T-helper 1 cell treated with Interleukin-12 subunit alpha and Interleukin-12 subunit beta and Interleukin-4 antibody, amounts not matched to agents 30 ng/mL and 1 ng/mL, for 36 hours (primary cell): ENCODE results near the gene CFAP410. TPM values are rescaled to one million over a fixed set of nuclear protein-coding genes. Genes with fewer than 3 reads are reported as not detected.
"Not testable (repeated sequence)": the region's sequence is repeated elsewhere in the genome, so short reads cannot be mapped to it uniquely, and the experiment has no call there.

Experiments used
- intact Hi-C: fragments of 100-400 bp; cut with micrococcal nuclease; formaldehyde crosslinking; loops from one replicate; pipeline ENCODE4 v1.15.1; 2024
- total RNA-seq: library from RNA; stranded (reverse); gene quantifications from 2 replicates; pipeline ENCODE4 v1.2.3, GENCODE V29; 2022

Gene CFAP410
- total RNA-seq, 1 donor from 2014 or later: 17.8 TPM

DNA sequence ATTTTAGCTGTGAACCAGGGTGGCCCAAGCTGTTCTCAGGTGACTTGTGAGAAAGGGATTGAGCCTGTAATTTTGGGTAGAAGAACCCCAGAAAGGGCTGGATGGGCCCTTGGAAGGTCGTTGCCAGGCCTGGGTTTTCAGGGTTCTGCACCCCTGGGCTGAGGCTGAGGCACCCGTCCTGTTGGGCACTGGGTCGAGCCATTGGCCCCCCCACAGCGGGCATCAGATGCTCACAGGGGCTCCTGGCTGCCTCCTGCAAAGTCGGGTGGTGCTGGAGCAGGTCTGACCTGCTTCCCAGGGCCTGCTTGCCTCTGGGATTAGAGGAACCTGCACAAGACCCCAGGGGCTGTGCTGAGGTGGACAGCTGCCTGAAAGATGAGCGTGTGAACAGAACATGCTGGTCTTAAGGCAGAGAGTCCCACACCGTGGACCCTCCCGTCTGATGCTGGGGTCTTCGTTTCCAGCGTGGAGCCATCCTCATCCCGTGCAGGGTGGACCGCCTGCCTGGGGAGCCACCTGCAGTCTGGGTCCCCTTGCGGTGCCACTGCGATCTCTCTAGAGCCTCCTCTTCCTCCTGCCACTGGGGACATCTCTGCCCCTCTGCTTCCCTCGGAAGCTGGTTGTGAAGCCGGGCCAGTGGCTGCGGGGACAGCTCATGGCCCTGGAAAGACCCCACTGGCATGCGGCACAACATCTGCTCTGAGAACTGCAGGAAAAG, 12.5 kb upstream of the CFAP410 start:
- intact Hi-C loops: no loop called here

DNA sequence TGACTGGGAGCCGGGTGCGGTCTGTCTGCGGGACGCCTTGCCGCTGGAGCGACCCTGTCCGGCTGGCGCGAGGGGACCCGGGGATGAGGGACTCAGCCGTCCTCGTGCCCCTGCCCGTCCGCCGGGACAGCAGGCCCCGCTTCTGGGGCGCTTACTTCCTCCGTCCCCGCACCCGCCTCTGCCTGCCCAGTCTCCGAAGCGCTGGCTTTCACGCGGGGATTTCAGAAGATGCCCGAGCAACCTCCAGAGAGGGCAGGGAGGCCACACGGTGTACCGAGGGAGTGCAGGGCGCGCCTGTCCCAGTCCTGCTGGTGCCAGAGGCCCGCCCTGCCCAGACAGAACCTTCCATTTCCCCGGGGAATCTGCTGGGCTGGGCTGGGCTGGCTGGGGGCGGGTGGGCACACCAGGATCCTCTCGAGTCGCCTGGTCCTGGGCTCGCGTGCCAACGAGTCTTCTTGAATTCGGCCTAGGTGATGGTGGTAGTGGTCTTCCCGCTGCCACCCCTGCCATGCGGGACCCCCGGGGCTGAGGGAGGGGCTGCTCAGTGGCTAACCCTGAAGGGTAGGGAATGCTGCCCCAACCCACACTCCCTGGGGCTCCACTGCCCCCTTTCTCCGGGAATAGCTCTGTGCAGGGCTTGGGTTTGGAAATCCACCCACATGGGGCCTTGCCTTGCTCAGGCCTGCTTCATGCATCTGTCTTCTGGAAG, 11.7 kb upstream of the CFAP410 start:
- intact Hi-C loops: no loop called here

DNA sequence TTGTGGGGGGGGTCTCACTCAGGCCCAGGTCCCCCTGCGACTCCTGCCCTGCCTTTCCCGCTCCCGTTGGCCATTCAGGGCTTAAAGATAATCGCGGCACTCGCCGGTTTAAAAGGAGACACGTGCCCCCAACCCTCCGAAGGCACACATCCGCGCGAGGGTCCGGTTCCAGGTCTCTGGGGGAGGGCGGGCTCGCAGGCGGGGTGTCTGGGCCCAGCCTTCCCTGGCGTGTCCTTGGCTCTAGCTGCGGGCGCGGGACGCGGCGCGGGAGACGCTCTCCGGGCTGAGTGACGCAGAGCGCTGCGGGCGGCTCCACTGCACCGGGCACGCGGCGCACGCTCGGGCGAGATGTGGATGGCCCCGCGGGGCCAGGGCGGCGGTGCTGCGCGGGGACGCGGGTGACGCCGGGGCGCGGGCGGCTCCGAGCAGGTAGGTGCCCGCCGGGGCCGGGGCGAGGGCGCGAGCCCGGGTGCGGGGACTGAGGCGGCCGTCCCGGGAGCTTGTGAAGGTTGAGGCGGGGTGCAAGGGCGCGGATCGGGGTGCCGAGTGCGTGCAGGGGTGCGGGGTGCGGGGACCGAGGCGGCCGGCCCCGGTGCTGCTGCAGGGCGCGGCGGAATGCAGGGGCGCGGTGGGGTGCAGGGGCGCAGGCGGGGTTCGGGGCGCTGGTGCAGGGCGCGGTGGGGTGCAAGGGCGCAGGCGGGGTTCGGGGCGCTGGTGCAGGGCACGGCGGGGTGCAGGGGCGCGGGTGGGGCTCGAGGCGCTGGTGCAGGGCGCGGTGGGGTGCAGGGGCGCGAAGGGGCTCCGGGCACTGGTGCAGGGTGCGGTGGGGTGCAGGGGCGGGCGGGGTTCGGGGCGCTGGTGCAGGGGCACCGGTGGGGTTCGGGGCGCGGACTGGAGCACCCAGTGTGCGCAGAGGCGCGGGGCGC, 10.9 kb upstream of the CFAP410 start:
- intact Hi-C loops: no loop called here

DNA sequence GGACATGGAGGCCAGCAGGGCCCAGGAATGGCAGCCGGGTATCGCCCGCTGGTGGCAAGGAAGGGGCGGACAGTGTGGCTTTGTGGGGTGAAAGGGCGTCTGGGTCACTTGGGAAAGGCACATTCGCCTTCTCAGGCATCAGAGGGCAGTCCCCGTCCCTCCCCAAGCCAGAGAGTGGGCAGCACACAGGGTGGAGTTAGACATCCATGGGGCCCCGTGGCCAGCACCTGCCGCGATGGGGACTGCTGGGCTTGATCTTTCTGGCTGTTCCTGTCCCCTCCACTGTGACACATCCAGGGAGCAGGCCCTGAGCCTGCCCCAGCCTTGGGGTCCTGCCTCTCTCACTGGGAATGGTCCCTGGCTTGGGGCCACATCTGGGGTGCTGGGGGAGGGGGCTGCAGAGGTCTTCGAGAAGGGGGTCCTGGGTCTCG, 10.2 kb upstream of the CFAP410 start:
- intact Hi-C loops: no loop called here

DNA sequence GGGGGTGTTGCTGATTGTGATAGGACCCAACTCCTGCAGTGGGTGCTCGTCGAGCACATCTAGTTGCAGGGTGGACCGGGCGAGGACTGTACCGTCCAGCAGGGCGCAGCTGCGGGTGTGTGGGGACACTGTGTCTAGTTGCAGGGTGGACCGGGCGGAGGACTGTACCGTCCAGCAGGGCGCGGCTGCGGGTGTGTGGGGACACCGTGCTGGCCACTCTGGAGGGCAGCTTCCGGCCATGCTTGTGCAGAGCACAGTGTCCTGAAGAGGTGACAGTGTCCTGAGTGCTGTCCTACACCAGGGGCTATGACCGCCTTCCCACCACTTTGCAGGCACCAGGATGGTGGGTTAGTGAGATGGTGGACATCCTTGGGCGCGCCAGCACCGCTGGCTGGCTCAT, 9.7 kb upstream of the CFAP410 start:
- intact Hi-C loops: no loop called here

DNA sequence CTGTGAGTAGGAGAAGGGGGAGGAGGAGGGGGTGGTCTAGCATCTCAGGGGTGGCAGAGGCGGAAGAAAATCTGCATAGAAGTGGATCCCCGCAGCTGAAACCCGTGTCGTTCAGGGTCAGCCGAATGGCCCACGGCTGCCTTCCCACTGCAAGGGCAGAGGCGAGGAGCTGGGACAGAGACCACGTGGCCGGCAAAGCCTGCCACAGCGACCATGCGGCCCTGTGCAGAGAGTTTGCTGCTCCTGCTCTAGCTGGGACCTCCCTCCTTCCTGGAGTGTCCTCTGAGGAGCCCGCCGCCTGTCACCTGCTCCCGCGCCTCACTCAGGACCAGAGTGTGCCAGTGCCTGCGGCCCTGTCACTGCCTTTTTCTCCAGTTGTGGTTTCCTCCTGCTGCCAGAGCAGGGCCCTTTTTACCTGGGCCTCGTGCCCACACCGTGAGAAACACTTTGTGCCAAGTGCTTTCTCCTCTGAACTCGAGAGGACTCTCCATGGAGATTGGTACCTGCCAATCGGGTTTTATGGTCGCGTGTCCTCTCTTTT, 8.8 kb upstream of the CFAP410 start:
- intact Hi-C loops: no loop called here

DNA sequence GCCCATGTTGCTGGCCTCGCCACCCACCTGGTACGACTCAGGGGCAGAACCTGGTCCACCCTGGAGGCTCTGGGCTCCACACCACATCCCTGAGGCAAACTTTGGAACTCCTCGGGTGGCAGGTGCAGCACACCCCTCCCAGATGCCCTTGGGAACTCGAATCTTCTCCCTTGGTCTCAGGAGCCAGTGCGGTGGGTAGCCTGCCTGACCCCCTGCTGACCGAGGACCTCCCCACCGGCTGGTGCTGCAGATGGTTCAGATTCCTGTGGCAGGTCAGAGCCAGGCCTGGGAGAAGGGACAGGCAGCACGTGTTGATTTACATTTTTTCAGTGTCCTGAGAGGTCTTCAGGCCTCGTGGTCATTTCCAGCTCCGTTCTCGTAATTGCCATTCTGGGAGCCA, 6.3 kb upstream of the CFAP410 start:
- intact Hi-C loops: no loop called here

DNA sequence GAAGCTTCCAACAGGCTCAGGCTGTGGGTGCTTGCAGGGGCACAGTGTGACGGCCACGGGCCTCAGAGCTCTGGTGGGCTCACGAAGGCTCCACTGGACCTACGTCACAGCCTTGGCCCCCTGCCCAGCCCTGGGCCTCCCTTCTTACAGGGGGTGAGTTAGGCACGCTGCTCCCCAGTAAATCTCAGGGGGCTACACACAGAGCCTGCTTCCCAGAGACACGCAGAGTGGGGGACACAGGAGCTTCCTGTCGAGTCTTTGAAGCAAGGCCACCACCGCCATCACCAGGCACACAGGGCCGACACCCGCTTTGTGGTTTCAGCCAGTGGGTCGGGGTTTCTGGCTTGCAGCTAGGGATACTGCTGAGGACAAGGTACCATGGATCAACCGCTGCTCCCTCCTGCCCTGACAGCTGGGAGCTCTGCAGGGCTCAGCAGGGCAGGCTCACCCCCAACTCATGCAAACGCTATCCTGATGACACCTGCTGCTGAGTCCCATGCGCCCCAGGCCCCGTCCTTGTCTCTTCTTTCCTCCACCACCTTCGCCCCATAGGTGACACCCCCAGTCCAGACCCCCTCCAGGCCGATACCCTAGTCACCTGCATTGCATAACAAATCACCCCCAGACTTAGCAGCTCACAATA, 5.5 kb upstream of the CFAP410 start:
- intact Hi-C loops: no loop called here

DNA sequence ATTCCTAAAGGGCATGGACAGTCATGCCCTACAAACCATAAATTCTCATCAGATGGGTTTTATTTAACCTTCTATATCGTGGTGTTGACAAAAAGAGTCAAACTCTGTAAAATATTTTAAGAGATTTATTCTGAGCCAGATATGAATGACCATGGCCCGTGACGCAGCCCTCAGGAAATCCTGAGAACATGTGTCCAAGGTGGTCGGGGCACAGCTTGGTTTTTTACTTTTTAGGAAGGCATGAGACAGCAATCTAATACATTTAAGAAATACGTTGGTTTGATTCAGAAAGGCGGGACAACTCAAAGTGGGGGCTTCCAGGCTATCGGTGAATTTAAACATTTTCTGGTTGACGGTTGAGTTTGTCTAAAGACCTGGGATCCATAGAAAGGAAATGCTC, 3.8 kb upstream of the CFAP410 start:
- intact Hi-C loops: not testable (repeated sequence)

DNA sequence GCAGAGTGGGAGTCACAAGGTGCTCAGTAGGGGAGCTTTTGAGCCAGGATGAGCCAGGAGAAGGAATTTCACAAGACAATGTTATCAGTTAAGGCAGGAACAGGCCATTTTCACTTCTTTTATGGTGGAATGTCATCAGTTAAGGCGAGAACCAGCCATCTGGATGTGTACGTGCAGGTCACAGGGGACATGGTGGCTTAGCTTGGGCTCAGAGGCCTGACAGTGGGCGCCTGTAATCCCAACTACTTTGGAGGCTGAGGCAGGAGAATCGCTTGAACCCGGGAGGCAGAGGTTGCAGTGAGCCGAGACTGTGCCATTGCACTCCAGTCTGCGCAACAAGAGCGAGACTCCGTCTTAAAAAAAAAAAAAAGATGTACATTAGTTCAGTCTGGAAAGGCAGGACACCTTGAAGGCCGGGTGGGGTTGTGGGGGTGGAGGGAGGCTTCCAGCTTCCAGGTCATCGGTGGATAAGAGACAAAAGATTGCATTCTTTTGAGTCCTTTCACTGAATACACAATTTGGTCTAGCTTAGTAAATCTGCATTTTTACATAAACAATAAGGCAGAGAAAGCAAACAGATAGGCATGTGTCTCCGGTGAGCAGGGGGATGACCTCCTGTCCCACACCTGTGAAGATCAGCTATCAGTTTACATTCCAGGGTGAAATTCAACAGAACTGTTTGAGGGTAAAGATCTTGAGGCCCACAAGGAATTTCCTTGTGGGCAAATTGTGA, 2.7 kb upstream of the CFAP410 start:
- intact Hi-C loops: not testable (repeated sequence)

DNA sequence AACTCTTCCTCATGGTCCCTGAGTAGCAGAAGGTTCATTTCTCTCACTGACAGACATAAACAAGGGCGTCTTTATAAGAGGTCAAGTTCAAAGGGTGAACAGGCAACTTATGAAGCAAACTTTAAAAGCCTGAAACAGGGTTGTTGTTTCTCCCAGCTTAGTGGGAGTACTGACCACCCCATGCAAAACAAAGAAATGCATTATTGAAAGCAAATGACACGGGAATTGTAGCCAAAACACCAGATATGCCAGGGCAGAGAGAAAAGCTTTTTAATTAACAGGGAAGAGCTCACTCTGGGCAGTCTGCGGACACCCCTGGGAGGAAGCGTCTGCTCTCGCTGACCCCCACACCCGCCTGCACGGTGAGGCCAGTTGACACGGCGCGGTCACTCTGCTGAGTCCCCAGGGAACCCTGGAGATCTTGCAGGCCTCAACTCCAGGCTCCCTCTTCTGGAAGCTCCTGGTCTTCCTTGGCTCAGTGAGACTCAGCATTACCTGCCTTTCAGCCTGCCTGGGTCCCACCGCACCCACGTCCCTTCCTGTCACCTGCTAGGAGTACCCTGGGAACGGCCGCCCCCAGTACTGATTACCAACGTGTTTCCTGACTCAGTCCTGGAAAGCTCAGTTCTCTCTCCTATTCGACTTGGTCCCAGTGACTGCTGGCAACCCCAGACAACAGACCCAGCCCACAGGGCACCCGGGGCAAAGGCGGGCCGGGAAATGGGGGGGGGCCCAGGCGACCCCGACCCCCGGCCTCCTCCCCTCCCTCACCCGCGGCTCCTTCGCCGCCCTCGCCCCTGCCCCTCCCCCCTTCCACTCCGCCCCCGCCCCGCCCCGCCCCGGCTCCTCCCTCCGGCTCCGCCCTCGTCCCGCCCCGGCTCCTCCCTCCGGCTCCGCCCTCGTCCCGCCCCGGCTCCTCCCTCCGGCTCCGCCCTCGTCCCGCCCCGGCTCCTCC, 972 bp downstream of the CFAP410 start:
- intact Hi-C loops: loop anchor here (2.0 to 5.0 kb wide), 4 partner anchors 17 to 535 kb away; partner anchors contain the start of genes PTTG1IP and UBE2G2

DNA sequence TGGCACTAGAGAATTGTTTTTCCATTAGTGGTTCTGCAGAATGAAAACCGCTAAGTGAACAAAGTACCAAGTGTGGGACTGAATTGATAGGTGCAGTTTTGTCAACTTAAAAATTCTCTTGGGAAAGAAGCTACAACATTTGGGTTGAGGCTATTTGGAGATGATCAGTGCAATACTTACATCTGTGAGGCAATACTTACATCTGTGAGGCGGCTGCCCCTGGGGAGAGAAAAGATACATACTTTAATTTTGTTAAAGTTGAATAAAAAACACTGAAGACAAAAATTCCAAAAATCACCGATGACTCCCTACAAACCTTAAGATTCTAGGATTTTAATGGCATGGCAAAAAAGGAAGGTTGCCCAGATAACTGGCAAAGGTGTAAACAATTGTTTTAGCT, 1.7 kb downstream of the CFAP410 start:
- intact Hi-C loops: loop anchor here (2.0 to 5.0 kb wide), 2 partner anchors 39 to 465 kb away; partner anchors contain the start of gene UBE2G2

DNA sequence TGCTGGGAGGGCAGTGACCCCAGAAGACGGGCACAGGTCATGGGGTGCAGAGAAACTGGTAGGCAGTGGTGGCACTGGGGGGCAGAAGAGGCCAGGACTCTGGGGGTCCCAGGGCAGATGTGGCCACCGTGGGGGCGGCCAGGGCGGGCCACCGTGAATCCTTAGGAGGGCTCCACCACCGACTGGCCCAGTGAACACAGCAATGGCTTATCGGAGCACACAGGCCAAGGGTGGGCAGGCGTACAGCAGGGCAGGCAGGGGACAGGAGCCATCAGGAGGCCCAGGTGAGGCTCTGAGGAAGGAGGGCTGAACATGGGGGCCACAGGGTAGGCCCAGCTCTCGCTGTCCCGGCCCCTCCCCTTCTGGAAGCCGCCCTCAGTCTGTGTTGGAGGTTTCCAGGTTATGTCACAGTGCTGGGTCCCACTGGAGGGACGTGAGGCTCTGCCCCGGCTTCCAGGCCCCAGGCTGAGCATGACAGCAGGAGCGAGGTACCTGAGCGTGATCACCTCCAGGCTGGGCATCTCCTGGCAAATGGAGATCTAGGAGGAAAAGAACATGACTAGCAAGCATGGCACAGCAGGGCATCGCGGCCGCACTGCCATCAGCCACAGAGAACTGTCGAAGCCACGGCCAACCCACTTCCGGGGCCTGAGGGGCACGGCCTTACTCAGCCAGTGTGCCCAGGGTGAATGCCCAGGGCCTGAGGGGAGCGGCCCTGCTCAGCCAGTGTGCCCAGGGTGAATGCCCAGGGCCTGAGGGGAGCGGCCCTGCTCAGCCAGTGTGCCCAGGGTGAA, 3.7 kb downstream of the CFAP410 start:
- intact Hi-C loops: loop anchor here (2.0 to 5.0 kb wide), 2 partner anchors 37 to 467 kb away; partner anchors contain the start of gene UBE2G2

DNA sequence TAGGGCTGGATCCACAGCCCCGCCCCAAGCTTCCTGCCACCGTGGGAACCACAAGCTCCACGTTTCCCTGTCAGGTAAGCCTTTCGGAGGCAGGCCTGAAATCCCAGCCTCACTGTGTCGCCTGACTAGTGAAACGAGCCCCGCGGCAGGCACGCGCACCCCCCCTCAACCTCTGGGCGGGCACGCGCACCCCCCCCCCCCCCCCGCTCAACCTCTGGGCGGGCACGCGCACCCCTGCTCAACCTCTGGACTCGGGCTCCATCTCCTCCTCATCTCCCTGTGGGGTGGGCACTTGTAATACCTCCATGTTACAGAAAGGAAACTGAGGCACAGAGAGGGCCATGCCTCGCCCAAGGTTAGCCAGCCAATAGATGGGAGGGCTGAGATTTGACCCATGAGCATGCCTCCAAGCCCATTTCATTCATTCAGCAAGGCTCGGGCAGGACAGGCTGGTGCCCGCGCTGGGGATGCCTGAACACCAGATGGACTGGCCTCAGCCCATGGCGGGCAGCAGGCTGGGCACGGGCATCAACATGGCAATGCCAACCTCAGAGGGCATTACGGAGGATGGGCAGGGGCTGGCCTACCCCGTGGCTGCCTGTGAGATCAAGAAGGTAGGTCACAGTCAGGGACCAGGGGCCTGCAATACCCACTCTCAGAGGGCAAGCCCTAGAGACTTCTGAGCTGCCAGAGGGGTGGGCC, 4.7 kb downstream of the CFAP410 start:
- intact Hi-C loops: loop anchor here (5.0 kb wide), 1 partner anchor 468 kb away; the partner anchor contains the start of gene UBE2G2

DNA sequence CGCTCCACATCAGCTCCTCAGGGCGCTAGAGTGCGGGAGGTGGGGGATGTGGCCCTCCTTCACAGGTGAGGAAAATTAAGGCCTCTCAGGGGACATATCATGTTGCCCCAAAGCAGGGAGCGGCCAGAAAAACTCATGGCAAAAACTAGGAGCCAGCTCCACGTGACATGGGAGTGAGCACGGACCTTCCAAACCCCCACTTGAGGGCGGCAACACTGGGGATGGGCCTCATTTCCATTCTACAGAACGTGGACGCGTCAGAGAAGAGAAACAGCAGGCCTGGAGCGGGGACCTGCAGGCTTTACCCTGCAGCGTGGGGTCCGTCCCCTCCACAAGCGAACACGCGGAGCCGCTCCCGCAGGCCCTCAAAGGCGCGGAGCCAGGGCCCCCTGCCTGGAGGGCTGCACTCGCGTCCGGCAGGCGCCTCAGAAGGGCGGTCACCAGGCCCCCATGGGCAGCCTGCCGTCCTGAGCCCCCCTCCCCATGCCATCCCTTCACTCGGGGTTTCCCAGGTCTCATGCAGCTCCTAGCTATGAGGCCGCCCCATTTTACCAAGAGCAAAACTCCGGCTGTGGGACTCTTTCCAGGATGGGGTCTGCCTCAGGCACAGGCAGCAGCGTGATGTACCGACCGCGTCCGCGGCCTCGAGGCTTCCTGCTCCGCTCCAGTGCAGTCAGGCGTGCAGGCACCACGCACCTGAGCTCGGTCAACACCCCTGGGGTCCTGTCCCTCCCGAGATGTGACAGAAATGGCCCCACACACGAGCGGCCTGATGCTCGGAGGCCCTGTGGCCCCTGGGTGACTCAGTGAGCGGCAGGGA, 5.5 kb downstream of the CFAP410 start:
- intact Hi-C loops: no loop called here

DNA sequence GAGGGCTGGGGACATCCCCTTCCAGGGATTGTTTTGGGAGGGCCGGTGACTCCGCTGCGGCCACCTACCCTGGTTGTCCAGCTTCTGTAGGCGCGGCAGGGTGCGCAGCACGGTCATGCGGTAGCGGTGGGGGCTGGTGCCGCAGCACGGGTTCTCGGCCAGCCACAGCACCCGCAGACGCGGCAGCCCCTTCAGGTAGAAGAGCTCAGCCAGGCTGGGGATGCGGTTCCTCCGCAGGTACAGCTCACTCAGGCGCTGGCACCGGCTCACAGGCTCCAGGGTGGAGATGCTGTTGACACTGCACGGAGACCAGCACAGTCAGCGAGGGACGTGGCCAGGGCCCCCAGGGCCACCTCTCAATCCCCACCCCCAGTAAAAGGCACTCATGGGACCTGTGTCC, 6.2 kb downstream of the CFAP410 start:
- intact Hi-C loops: no loop called here

DNA sequence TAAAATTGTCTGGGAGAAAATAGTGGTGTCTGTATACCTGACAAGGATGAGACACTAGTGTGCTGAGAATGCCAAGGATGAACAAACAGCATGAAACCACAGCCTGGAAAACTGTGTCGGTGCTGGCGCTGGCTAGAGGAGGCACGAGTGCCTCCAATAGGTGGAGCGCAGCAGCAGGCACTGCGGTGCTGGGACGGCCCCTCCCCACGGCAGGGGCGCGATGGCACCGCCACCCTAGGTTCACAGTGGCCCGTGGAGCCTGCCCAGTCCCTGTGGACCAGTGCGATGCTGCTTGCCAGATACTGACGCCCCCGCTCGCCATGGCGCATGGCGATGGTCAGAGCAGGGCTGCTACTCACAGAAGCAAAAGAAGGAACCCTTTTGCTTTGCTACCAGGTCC, 6.8 kb downstream of the CFAP410 start:
- intact Hi-C loops: no loop called here
